RWPE2 (cell line): ENCODE data around the gene EPS8L2.

ENCODE experiments used
- ATAC-seq: fragments of 200-7000 bp; cut with Tn5 transposase; 3 replicates; pipeline ENCODE4 v1.9.1; 2021; ENCODE audit warnings: low read depth
- DNase-seq: peaks from one replicate; pipeline ENCODE4 v3.0.0-alpha.2; 2020; ENCODE audit warnings: low spot score
- H3K27ac ChIP-seq: fragments of 450-650 bp; 2 replicates; pipeline ENCODE4 v1.5.1; 2017; ENCODE audit warnings: mild to moderate bottlenecking; ENCODE audit not compliant: poor library complexity, severe bottlenecking
- H3K27me3 ChIP-seq: fragments of 250-450 bp; sonication (Bioruptor Pico); 2 replicates; pipeline ENCODE4 v1.5.1; 2021; ENCODE audit warnings: mild to moderate bottlenecking, moderate library complexity; ENCODE audit not compliant: insufficient read depth, poor library complexity, severe bottlenecking
- H3K36me3 ChIP-seq: fragments of 250-450 bp; sonication (Bioruptor Pico); 2 replicates; pipeline ENCODE4 v1.5.1; 2020; ENCODE audit warnings: low read depth, mild to moderate bottlenecking, moderate library complexity
- H3K4me1 ChIP-seq: fragments of 250-450 bp; sonication (Bioruptor Pico); 2 replicates; pipeline ENCODE4 v1.5.1; 2021; ENCODE audit warnings: mild to moderate bottlenecking, moderate library complexity; ENCODE audit not compliant: insufficient read depth, poor library complexity, severe bottlenecking
- H3K4me3 ChIP-seq: fragments of 250-450 bp; sonication (Bioruptor Pico); 2 replicates; pipeline ENCODE4 v1.5.1; 2021; ENCODE audit warnings: mild to moderate bottlenecking, moderate library complexity; ENCODE audit not compliant: severe bottlenecking
- H3K9me3 ChIP-seq: fragments of 250-450 bp; sonication (Bioruptor Pico); 2 replicates; pipeline ENCODE4 v1.5.1; 2021; ENCODE audit warnings: mild to moderate bottlenecking, moderate library complexity; ENCODE audit not compliant: severe bottlenecking
- CTCF ChIP-seq: fragments of 450-650 bp; IDR thresholded peaks from one replicate; pipeline ENCODE4 v1.5.1; 2017; ENCODE audit warnings: mild to moderate bottlenecking, moderate library complexity; ENCODE audit not compliant: poor library complexity, severe bottlenecking

Gene EPS8L2

DNA sequence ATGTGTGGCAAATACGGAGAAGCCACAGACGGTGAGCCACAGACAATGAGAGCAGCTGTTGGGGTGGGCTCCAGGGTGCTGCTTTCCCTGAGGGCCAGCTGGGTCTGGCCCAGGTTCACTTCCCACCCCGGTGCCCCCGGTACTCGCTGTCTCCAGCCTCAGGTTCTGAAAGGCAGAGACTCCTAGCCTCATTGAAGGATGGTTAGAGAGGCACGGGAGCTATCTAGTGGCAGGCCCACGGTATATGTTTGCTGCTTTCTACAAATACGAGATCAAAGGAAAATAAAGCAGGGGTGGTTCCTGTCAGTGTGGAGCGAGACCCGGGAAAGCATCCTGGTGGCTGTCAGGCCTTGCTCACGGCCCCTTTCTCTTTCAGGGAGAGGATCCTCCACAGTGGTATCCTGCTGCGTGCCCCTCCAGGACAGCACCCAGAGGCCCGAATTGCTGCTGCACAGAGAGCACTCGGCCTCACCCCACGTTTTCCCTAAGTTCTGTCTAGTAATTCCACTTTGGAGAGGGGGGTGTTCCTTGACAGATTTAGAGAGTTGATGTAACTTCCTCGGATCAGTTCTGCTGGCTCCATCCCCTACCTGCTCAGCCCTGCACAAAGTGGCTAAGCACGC is 7.4 kb upstream of the EPS8L2 start:
- Histone ChIP-seq H3K36me3 (peaks cover 7% of the 10 kb centered on the region; the same call in 1 of the 2 replicates), H3K4me1 (peaks cover 34% of the 10 kb centered on the region), H3K27me3 (no peaks in the 10 kb centered on the region), H3K9me3 (no peaks in the 10 kb centered on the region), H3K27ac (peak overlapping the region; percentile 92), H3K4me3 (no peak overlapping the region)
- DNase-seq (peak; percentile 34), ATAC-seq (no peak)
- no peak for TF ChIP-seq CTCF

GRCh38 chr11:699116-699508 is 6.9 kb upstream of the EPS8L2 start:
- H3K27me3 ChIP-seq: no peaks in the 10 kb centered on the region
- H3K27ac ChIP-seq: peak overlapping the region; percentile 92
- DNase-seq (no peak), ATAC-seq (no peak)
- H3K4me3 ChIP-seq: no peak overlapping the region
- H3K4me1 ChIP-seq: peaks cover 29% of the 10 kb centered on the region
- TF ChIP-seq CTCF: no peak
- H3K36me3 ChIP-seq: peaks cover 7% of the 10 kb centered on the region; the same call in 1 of the 2 replicates
- no peaks in the 10 kb centered on the region for H3K9me3 ChIP-seq

DNA sequence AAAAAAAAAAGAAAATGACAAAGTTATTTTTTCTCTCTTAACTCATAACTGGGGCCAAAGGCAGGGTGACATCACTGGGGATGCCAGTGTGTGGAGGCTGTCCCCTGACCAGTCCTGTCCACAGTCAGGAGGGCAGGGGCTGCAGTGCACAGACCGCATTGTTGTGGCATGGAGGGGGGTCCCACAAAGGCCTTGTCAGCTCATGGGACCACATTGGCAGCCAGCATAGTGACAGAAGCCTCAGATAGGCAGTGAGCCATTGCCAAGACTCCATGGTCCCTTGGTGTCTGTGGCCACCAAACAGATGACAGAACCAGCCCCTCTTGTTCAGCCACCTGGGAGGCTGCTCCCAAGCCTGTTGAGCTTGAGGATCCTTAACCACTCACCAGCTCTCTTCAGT is 6.3 kb upstream of the EPS8L2 start:
- peaks cover 31% of the 10 kb centered on the region for H3K4me1 ChIP-seq
- DNase-seq (no peak), ATAC-seq (no peak)
- no peaks in the 10 kb centered on the region for H3K27me3 ChIP-seq
- H3K27ac ChIP-seq: no peak overlapping the region
- H3K4me3 ChIP-seq: no peak overlapping the region
- H3K36me3 ChIP-seq: peaks cover 7% of the 10 kb centered on the region; the same call in 1 of the 2 replicates
- TF ChIP-seq CTCF: no peak
- H3K9me3 ChIP-seq: no peaks in the 10 kb centered on the region

- no peak for TF ChIP-seq CTCF
- no peaks in the 10 kb centered on the region for H3K9me3 ChIP-seq
- DNase-seq (peak; percentile 47), ATAC-seq (no peak)
- peaks cover 7% of the 10 kb centered on the region; the same call in 1 of the 2 replicates for H3K36me3 ChIP-seq
- peaks cover 29% of the 10 kb centered on the region for H3K4me1 ChIP-seq
- H3K27ac ChIP-seq: peak overlapping the region; percentile 94
- no peaks in the 10 kb centered on the region for H3K27me3 ChIP-seq
- no peak overlapping the region for H3K4me3 ChIP-seq
Measured at GRCh38 chr11:701741-702461, 4.1 kb upstream of the EPS8L2 start.
